ENCODE measurements around the gene TGFBRAP1. TPM values are rescaled to one million over a fixed set of nuclear protein-coding genes. Genes with fewer than 3 reads are reported as not detected.

TGFBRAP1 gene
- total and polyA plus RNA-seq, 2 donors from 2014 or later: 6.7 to 25.8 TPM

DNA sequence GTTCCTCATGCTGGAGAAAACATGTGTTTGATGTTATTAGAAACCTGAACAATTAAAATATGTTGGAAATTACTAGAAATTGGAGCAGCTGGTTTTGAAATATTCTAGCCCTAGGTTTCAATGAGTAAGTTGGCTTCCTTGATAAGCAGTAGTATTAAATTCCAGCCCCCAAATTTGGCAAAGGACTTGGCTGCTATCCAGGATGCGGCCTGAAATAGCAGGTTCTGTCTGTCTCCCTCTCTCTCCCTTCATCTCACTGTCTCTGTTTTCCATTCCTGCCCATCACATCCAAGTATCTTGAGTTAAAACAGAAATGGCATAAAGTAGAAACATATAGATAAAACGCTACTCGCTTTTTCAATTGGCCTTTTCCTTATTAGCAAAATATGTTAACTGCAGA is 108.9 kb downstream of the TGFBRAP1 start:
- Histone ChIP-seq H3K9ac (ENCODE audit: low read length in 3 of 3) (no peak overlapping the region), H3K4me1 (ENCODE audit: control insufficient read depth in 2 of 3, insufficient read depth in 2 of 3, low read depth in 1 of 3, low read length in 3 of 3) (no peaks in the 10 kb centered on the region), H3K9me3 (ENCODE audit: control insufficient read depth in 2 of 3, insufficient read depth in 1 of 3, low read length in 3 of 3) (no peaks in the 10 kb centered on the region), H3K4me3 (ENCODE audit: low read length in 3 of 3) (no peak overlapping the region), H3K27me3 (ENCODE audit: control insufficient read depth, insufficient read depth, low read length) (no peaks in the 10 kb centered on the region), H3K36me3 (ENCODE audit: control insufficient read depth in 2 of 3, insufficient read depth in 3 of 3, low read length in 3 of 3) (no peaks in the 10 kb centered on the region), H3K27ac (ENCODE audit: low read depth in 2 of 2, low read length in 2 of 2) (no peak overlapping the region)
- intact Hi-C loops (cut with DNase I): no loop called here
- FAIRE-seq (no peak), DNase-seq (no peak)
- TF ChIP-seq, protein P1, sequence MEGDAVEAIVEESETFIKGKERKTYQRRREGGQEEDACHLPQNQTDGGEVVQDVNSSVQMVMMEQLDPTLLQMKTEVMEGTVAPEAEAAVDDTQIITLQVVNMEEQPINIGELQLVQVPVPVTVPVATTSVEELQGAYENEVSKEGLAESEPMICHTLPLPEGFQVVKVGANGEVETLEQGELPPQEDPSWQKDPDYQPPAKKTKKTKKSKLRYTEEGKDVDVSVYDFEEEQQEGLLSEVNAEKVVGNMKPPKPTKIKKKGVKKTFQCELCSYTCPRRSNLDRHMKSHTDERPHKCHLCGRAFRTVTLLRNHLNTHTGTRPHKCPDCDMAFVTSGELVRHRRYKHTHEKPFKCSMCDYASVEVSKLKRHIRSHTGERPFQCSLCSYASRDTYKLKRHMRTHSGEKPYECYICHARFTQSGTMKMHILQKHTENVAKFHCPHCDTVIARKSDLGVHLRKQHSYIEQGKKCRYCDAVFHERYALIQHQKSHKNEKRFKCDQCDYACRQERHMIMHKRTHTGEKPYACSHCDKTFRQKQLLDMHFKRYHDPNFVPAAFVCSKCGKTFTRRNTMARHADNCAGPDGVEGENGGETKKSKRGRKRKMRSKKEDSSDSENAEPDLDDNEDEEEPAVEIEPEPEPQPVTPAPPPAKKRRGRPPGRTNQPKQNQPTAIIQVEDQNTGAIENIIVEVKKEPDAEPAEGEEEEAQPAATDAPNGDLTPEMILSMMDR (IDR thresholded peaks at IDR 0.05; ENCODE audit: borderline replicate concordance, extremely low read depth, insufficient read depth): no peak

DNA sequence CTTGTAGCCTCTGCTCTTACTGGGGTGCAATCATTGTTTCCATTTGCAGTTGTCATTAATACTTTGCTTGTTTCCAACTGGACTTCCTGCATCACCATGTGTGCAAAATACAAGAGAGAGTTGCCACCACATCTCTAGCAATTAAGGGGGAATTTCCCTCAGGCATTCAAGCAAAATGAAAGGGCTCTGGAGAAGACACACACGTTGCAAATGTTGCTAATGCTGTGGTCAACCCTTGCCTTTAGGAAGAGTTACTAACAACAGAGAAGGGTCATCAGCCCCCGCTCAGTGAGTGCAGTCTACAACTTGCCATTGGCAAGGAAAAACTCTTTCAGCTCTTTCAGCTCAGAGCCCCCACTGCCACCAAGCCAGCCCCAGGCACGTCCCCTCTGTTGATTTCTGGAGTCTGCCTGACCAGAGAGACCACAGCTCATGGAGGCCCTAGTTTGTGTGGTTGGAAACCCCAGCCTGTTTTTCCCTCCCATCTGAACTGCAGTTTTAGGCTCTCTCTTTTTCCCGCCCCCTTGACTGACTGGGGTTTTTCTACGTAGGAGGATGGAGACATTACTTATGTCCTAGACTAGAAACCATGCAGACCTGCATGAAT is 113.8 kb downstream of the TGFBRAP1 start:
- FAIRE-seq: no peak
- H3K27ac ChIP-seq (ENCODE audit: low read depth in 2 of 2, low read length in 2 of 2): no peak overlapping the region
- no peaks in the 10 kb centered on the region for H3K4me1 ChIP-seq (ENCODE audit: control insufficient read depth in 2 of 3, insufficient read depth in 2 of 3, low read depth in 1 of 3, low read length in 3 of 3)
- H3K27me3 ChIP-seq (ENCODE audit: control insufficient read depth, insufficient read depth, low read length): no peaks in the 10 kb centered on the region
- H3K4me3 ChIP-seq (ENCODE audit: low read length in 3 of 3): no peak overlapping the region
- H3K9ac ChIP-seq (ENCODE audit: low read length in 3 of 3): no peak overlapping the region
- intact Hi-C loops (cut with DNase I): no loop called here
- DNase-seq: no peak
- H3K9me3 ChIP-seq (ENCODE audit: control insufficient read depth in 2 of 3, insufficient read depth in 1 of 3, low read length in 3 of 3): no peaks in the 10 kb centered on the region
- no peaks in the 10 kb centered on the region for H3K36me3 ChIP-seq (ENCODE audit: control insufficient read depth in 2 of 3, insufficient read depth in 3 of 3, low read length in 3 of 3)
- TF ChIP-seq, protein P1 (IDR thresholded peaks at IDR 0.05; ENCODE audit: borderline replicate concordance, extremely low read depth, insufficient read depth): no peak

Other genes starting within 250 kb of the TGFBRAP1 start
- gene GPR45, start 88.0 kb downstream of the TGFBRAP1 start, total RNA-seq: not detected
- gene GPR45, start 88.0 kb downstream of the TGFBRAP1 start, polyA plus RNA-seq (ENCODE audit: insufficient read depth, low read depth, low replicate concordance): not detected
- 15.0 TPM for gene C2orf49, start 7.8 kb upstream of the TGFBRAP1 start, total RNA-seq
- gene C2orf49, start 7.8 kb upstream of the TGFBRAP1 start, polyA plus RNA-seq (ENCODE audit: insufficient read depth, low read depth, low replicate concordance): 6.8 TPM
- gene FHL2, start 69.3 kb upstream of the TGFBRAP1 start, total RNA-seq: 75.9 TPM
- gene FHL2, start 69.3 kb upstream of the TGFBRAP1 start, polyA plus RNA-seq (ENCODE audit: insufficient read depth, low read depth, low replicate concordance): 23.4 TPM